GM19372 (cell line): ENCODE data around the gene MARCHF10.
"Not testable (repeated sequence)": the region's sequence is repeated elsewhere in the genome, so short reads cannot be mapped to it uniquely, and the experiment has no call there.

Experiments
- ATAC-seq: cut with Tn5 transposase; IDR thresholded peaks from one replicate; pipeline ENCODE4 v1.9.1; 2021; ENCODE audit warnings: mild to moderate bottlenecking, low read depth, moderate library complexity; ENCODE audit not compliant: unreplicated experiment

Gene MARCHF10

GRCh38 chr17:62807812-62808575 lies at the start of gene MARCHF10:
Gene MARCHF10 (minus strand): TSS chr17:62808314. CDS start chr17:62801735, 6,579 bp downstream.
- no peak for ATAC-seq

GRCh38 chr17:62857526-62857925 lies 49.4 kb upstream of the MARCHF10 start:
- no peak for ATAC-seq

GRCh38 chr17:62856594-62856993 lies 48.5 kb upstream of the MARCHF10 start:
- no peak for ATAC-seq

- no peak for ATAC-seq
Observed at GRCh38 chr17:62855156-62855555, 47.0 kb upstream of the MARCHF10 start.

- ATAC-seq = no peak
Observed at GRCh38 chr17:62854098-62854680, 46.1 kb upstream of the MARCHF10 start.

- ATAC-seq = no peak
Observed at GRCh38 chr17:62852195-62852594, 44.1 kb upstream of the MARCHF10 start.

- not testable (repeated sequence) for ATAC-seq
Observed at GRCh38 chr17:62849591-62850415, 41.7 kb upstream of the MARCHF10 start.

GRCh38 chr17:62848334-62848733 lies 40.2 kb upstream of the MARCHF10 start:
- no peak for ATAC-seq

- no peak for ATAC-seq
Observed at GRCh38 chr17:62847426-62847825, 39.3 kb upstream of the MARCHF10 start.

- no peak for ATAC-seq
Observed at GRCh38 chr17:62840871-62841270, 32.8 kb upstream of the MARCHF10 start.

- ATAC-seq = not testable (repeated sequence)
Observed at GRCh38 chr17:62833816-62834215, 25.7 kb upstream of the MARCHF10 start.

GRCh38 chr17:62832405-62832804 lies 24.3 kb upstream of the MARCHF10 start:
- no peak for ATAC-seq

GRCh38 chr17:62831066-62831465 lies 23.0 kb upstream of the MARCHF10 start:
- ATAC-seq = not testable (repeated sequence)

GRCh38 chr17:62827746-62828485 lies 19.8 kb upstream of the MARCHF10 start:
- ATAC-seq = no peak

GRCh38 chr17:62826956-62827355 lies 18.8 kb upstream of the MARCHF10 start:
- ATAC-seq = no peak

- ATAC-seq = no peak
Observed at GRCh38 chr17:62825182-62825581, 17.1 kb upstream of the MARCHF10 start.

GRCh38 chr17:62824290-62825131 lies 16.4 kb upstream of the MARCHF10 start:
- no peak for ATAC-seq

GRCh38 chr17:62823111-62823893 lies 15.2 kb upstream of the MARCHF10 start:
- no peak for ATAC-seq
